ENCODE results near the gene PPP3R2. TPM values are rescaled to one million over a fixed set of nuclear protein-coding genes. Genes with fewer than 3 reads are reported as not detected.

Gene PPP3R2
- total RNA-seq: not detected in 2 replicates

GRCh38 chr9:101594796-101595195 lies at the start of gene PPP3R2:
PPP3R2 (minus strand) TSS chr9:101594969; CDS start chr9:101594921, 48 bp downstream.

Other genes starting within 250 kb of the PPP3R2 start
- gene BAAT, start 210.0 kb downstream of the PPP3R2 start, total RNA-seq: 0.24 TPM in 1 of 2 replicates, not detected in the other
- 14.7 and 17.1 TPM in 2 replicates for gene MRPL50, start 196.4 kb downstream of the PPP3R2 start, total RNA-seq
- 9.2 and 11.6 TPM in 2 replicates for gene ZNF189, start 196.1 kb downstream of the PPP3R2 start, total RNA-seq
- gene ALDOB, start 159.2 kb downstream of the PPP3R2 start, total RNA-seq: not detected in 2 replicates
- 22.0 and 23.4 TPM in 2 replicates for gene RNF20, start 61.1 kb downstream of the PPP3R2 start, total RNA-seq
- not detected in 2 replicates for gene GRIN3A, start 143.7 kb upstream of the PPP3R2 start, total RNA-seq